GM18502 (cell line): ENCODE results near the gene PLB1.
"Not testable (repeated sequence)": the region's sequence is repeated elsewhere in the genome, so short reads cannot be mapped to it uniquely, and the experiment has no call there.

Experiments used
- ATAC-seq: cut with Tn5 transposase; IDR thresholded peaks from one replicate; pipeline ENCODE4 v1.9.1; 2021; ENCODE audit warnings: mild to moderate bottlenecking; ENCODE audit not compliant: unreplicated experiment, poor library complexity

PLB1 gene

GRCh38 chr2:28465148-28465885 is 30.5 kb upstream of the PLB1 start:
- no peak for ATAC-seq

- no peak for ATAC-seq
Observed at GRCh38 chr2:28469304-28469703, 26.6 kb upstream of the PLB1 start.

- no peak for ATAC-seq
Observed at GRCh38 chr2:28469947-28470535, 25.8 kb upstream of the PLB1 start.

GRCh38 chr2:28470759-28471158 is 25.1 kb upstream of the PLB1 start:
- no peak for ATAC-seq

GRCh38 chr2:28471214-28471613 is 24.6 kb upstream of the PLB1 start:
- ATAC-seq = no peak

GRCh38 chr2:28471701-28472236 is 24.1 kb upstream of the PLB1 start:
- no peak for ATAC-seq

GRCh38 chr2:28472641-28473040 is 23.2 kb upstream of the PLB1 start:
- ATAC-seq = not testable (repeated sequence)

GRCh38 chr2:28475088-28475595 is 20.7 kb upstream of the PLB1 start:
- ATAC-seq = no peak

GRCh38 chr2:28477087-28477486 is 18.8 kb upstream of the PLB1 start:
- ATAC-seq = no peak

- ATAC-seq = no peak
Observed at GRCh38 chr2:28477645-28478044, 18.2 kb upstream of the PLB1 start.

GRCh38 chr2:28480403-28481049 is 15.3 kb upstream of the PLB1 start:
- ATAC-seq = no peak

GRCh38 chr2:28481905-28482304 is 14.0 kb upstream of the PLB1 start:
- ATAC-seq = no peak

- ATAC-seq = no peak
Observed at GRCh38 chr2:28484835-28485234, 11.0 kb upstream of the PLB1 start.

- ATAC-seq = no peak
Observed at GRCh38 chr2:28486526-28486925, 9.3 kb upstream of the PLB1 start.

GRCh38 chr2:28487258-28487657 is 8.6 kb upstream of the PLB1 start:
- ATAC-seq = no peak

GRCh38 chr2:28488083-28488830 is 7.6 kb upstream of the PLB1 start:
- ATAC-seq = no peak

GRCh38 chr2:28488858-28489575 is 6.8 kb upstream of the PLB1 start:
- ATAC-seq = no peak

GRCh38 chr2:28490558-28490957 is 5.3 kb upstream of the PLB1 start:
- ATAC-seq = no peak

GRCh38 chr2:28492282-28492681 is 3.6 kb upstream of the PLB1 start:
- ATAC-seq = no peak

GRCh38 chr2:28493636-28494035 is 2.2 kb upstream of the PLB1 start:
- no peak for ATAC-seq
